PC-9 (cell line): Measurements from ENCODE around the gene GALM.

ENCODE experiments used
- EZH2 ChIP-seq: fragments of 200-600 bp; sonication (generic); IDR thresholded peaks from 2 replicates; pipeline ENCODE4 v1.8.0; 2017; ENCODE audit warnings: antibody characterized with exemption, low read depth
- TF ChIP-seq, protein P1 (sequence below): fragments of 200-600 bp; sonication (generic); conservative IDR thresholded peaks from 2 replicates; pipeline ENCODE4 v1.6.1; 2017; ENCODE audit warnings: mixed run types, antibody characterized with exemption, mild to moderate bottlenecking, moderate library complexity

DNA sequence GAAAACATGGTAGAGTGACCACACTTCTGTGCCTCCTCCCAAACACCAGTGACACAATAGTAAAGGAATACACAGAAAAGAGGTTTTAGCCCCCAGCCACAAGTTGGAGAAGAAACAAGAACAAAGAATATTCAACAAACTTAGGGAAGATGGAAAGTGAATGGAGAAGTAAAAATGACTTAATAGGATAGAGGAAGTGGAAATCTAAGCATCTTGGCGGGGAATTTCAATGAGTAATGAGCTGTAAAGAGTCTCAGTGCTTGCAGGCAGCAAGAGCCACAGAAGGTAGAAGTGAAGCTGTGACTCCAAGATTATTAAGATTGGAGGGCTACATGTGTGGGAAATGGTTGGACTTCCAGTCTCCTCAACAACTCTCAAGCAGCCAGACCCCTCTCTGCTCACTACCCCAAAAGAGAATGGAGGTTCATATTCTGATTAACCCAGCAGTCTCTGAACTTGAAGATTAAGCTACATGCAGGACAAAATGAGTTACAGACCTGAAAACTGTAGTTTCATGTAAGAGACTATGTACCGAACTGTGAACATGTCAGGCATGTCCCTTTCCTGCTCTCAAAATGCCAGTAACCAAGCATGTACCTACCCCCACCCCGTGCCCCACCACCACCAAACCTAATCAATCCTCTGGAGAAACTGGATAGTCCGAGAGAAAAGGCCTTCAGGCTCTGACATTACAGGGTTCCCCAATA is 46.3 kb upstream of the GALM start:
- TF ChIP-seq, protein P1, sequence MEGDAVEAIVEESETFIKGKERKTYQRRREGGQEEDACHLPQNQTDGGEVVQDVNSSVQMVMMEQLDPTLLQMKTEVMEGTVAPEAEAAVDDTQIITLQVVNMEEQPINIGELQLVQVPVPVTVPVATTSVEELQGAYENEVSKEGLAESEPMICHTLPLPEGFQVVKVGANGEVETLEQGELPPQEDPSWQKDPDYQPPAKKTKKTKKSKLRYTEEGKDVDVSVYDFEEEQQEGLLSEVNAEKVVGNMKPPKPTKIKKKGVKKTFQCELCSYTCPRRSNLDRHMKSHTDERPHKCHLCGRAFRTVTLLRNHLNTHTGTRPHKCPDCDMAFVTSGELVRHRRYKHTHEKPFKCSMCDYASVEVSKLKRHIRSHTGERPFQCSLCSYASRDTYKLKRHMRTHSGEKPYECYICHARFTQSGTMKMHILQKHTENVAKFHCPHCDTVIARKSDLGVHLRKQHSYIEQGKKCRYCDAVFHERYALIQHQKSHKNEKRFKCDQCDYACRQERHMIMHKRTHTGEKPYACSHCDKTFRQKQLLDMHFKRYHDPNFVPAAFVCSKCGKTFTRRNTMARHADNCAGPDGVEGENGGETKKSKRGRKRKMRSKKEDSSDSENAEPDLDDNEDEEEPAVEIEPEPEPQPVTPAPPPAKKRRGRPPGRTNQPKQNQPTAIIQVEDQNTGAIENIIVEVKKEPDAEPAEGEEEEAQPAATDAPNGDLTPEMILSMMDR, result no peak
- no peak for TF ChIP-seq EZH2
